8988T (cell line): ENCODE results near the gene ZNF529.

Experiments used
- DNase-seq: peaks from one replicate; pipeline ENCODE4 v3.0.0; 2011

Gene ZNF529

DNA sequence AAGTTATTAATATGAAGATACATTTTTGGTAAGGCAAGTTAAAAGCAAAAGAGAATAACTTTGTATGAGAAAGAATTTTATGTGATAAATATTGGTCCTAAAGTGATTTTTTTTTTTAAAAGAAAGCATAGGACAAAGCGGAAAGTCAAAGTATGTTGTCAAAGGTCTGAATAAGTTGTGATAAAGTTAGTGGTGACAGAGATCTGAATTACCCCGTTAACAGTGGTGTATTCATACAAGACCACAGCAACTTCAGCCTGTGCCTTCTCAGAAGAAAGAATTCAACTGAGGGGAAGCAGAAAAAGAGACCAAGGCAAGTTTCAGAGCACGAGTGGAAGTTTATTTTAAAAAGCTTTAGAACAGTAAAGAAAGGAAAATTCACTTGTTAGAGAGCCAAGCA, 64.8 kb downstream of the ZNF529 start:
- DNase-seq = no peak

DNA sequence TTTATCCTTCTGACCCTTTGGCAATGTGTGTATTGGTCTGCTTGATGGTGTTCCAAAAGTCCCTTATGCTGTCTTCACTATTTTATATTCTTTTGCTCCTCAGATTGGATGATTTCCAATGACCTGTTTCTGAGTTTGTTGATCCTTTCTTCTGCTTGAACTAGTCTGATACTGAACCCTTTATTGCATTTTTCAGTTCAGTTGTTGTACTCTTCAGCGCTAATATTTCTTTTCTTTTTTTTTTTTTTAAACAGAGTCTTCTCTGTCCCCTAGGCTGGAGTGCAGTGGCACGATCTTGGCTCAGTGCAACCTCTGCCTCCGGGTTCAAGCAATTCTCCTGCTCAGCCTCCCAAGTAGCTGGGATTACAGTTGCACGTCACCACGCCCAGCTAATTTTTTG, 71.1 kb downstream of the ZNF529 start:
- no peak for DNase-seq

DNA sequence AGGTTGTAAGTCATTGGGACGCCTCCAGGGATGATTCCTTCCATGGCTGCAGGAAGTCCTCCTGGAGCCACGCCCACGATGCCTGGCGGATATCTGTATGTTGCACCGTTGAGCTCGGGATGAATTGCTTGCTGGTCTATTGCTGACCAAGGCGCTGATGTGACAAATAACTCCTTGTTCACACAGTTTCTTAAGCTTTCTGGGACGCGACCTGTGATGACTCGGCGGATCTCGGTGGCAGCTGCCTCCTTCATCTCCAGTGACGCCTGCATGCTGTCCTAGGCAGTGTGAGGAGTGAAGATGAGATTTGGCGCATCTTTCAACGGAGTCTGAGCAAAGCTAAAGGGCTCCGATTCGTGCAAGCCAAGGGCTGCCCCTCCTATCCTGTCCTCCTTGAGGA, 76.1 kb downstream of the ZNF529 start:
- DNase-seq = no peak
